ENCODE measurements around the gene CSGALNACT2. TPM values are rescaled to one million over a fixed set of nuclear protein-coding genes. Genes with fewer than 3 reads are reported as not detected.

The CSGALNACT2 gene
- total RNA-seq, 2 experiments from 2014 or later, result 36.2 to 41.0 TPM

GRCh38 chr10:43131256-43131655, 7.0 kb upstream of the CSGALNACT2 start:
- no peaks in the 10 kb centered on the region for H3K9me3 Mint-ChIP-seq
- H3K27ac Mint-ChIP-seq, result no peak overlapping the region
- ChIA-PET CTCF (no interaction called here), POLR2A (no interaction called here)
- H3K4me1 Mint-ChIP-seq, result peaks cover 63% of the 10 kb centered on the region
- H3K4me3 Mint-ChIP-seq, result no peak overlapping the region
- peaks cover 7% of the 10 kb centered on the region for H3K36me3 Mint-ChIP-seq (ENCODE audit: low read depth)
- DNase-seq, result no peak
- no peaks in the 10 kb centered on the region for H3K27me3 Mint-ChIP-seq

- H3K4me1 Mint-ChIP-seq, result peaks cover 63% of the 10 kb centered on the region
- no peak overlapping the region for H3K4me3 Mint-ChIP-seq
- no peak for DNase-seq
- no peaks in the 10 kb centered on the region for H3K9me3 Mint-ChIP-seq
- ChIA-PET CTCF (interaction anchor here (0.6 to 1.8 kb wide), 2 partner anchors 216 to 292 kb away, joined by 3 to 4 read pairs; no protein-coding TSS in a partner anchor), POLR2A (no interaction called here)
- no peaks in the 10 kb centered on the region for H3K27me3 Mint-ChIP-seq
- H3K27ac Mint-ChIP-seq, result no peak overlapping the region
- H3K36me3 Mint-ChIP-seq (ENCODE audit: low read depth), result peaks cover 13% of the 10 kb centered on the region
These were observed 6.3 kb upstream of the CSGALNACT2 start for GRCh38 chr10:43131906-43132305.

- Mint-ChIP-seq H3K9me3 (no peaks in the 10 kb centered on the region), H3K36me3 (ENCODE audit: low read depth) (peaks cover 14% of the 10 kb centered on the region)
- CTCF ChIA-PET, result interaction anchor here (1.0 to 1.8 kb wide), 2 partner anchors 10 to 215 kb away, joined by 4 read pairs; no protein-coding TSS in a partner anchor
These were observed 5.1 kb upstream of the CSGALNACT2 start for GRCh38 chr10:43132867-43133787.

GRCh38 chr10:43134126-43134905, 3.9 kb upstream of the CSGALNACT2 start:
- CTCF ChIA-PET, result interaction anchor here (1.2 to 2.2 kb wide), 2 partner anchors 12 to 70 kb away, joined by 3 to 6 read pairs; no protein-coding TSS in a partner anchor
- Mint-ChIP-seq H3K27ac (no peak overlapping the region), H3K36me3 (ENCODE audit: low read depth) (peaks cover 21% of the 10 kb centered on the region), H3K4me3 (no peak overlapping the region), H3K27me3 (no peaks in the 10 kb centered on the region), H3K9me3 (no peaks in the 10 kb centered on the region), H3K4me1 (peaks cover 48% of the 10 kb centered on the region)
- no peak for DNase-seq
- POLR2A ChIA-PET, result no interaction called here

More at GRCh38 chr10:43132867-43133787, 5.1 kb upstream of the CSGALNACT2 start:
- POLR2A ChIA-PET, result no interaction called here
- no peak overlapping the region for H3K27ac Mint-ChIP-seq
- peaks cover 55% of the 10 kb centered on the region for H3K4me1 Mint-ChIP-seq
- no peak for DNase-seq
- H3K4me3 Mint-ChIP-seq, result no peak overlapping the region
- no peaks in the 10 kb centered on the region for H3K27me3 Mint-ChIP-seq

GRCh38 chr10:43135064-43135463, 3.2 kb upstream of the CSGALNACT2 start:
- DNase-seq, result no peak
- ChIA-PET CTCF (interaction anchor here (0.6 to 2.2 kb wide), 3 partner anchors 13 to 312 kb away, joined by 3 to 6 read pairs (median 3); no protein-coding TSS in a partner anchor), POLR2A (no interaction called here)
- Mint-ChIP-seq H3K4me1 (peaks cover 48% of the 10 kb centered on the region), H3K9me3 (no peaks in the 10 kb centered on the region), H3K4me3 (no peak overlapping the region), H3K36me3 (ENCODE audit: low read depth) (peaks cover 22% of the 10 kb centered on the region), H3K27me3 (no peaks in the 10 kb centered on the region), H3K27ac (no peak overlapping the region)

- Mint-ChIP-seq H3K9me3 (no peaks in the 10 kb centered on the region), H3K4me3 (peak overlapping the region; percentile 89), H3K27me3 (no peaks in the 10 kb centered on the region), H3K36me3 (ENCODE audit: low read depth) (peaks cover 24% of the 10 kb centered on the region), H3K27ac (peak overlapping the region; percentile 55), H3K4me1 (peaks cover 50% of the 10 kb centered on the region)
- ChIA-PET POLR2A (interaction anchor here (0.6 kb wide), 1 partner anchor 284 kb away, joined by 4 read pairs; no protein-coding TSS in a partner anchor), CTCF (interaction anchor here (0.6 to 2.2 kb wide), 3 partner anchors 14 to 312 kb away, joined by 3 to 6 read pairs (median 3); no protein-coding TSS in a partner anchor)
- no peak for DNase-seq
These were observed 2.6 kb upstream of the CSGALNACT2 start for GRCh38 chr10:43135656-43136055.

- no peak for DNase-seq
- H3K9me3 Mint-ChIP-seq, result no peaks in the 10 kb centered on the region
- CTCF ChIA-PET, result interaction anchor here (2.2 kb wide), 1 partner anchor 15 kb away, joined by 6 read pairs; no protein-coding TSS in a partner anchor
- H3K4me3 Mint-ChIP-seq, result peak overlapping the region; percentile 89
- POLR2A ChIA-PET, result no interaction called here
- peak overlapping the region; percentile 95 for H3K27ac Mint-ChIP-seq
- H3K36me3 Mint-ChIP-seq (ENCODE audit: low read depth), result peaks cover 28% of the 10 kb centered on the region
- H3K27me3 Mint-ChIP-seq, result no peaks in the 10 kb centered on the region
- peaks cover 56% of the 10 kb centered on the region for H3K4me1 Mint-ChIP-seq
These were observed 1.8 kb upstream of the CSGALNACT2 start for GRCh38 chr10:43136432-43136831.

- peaks cover 58% of the 10 kb centered on the region for H3K4me1 Mint-ChIP-seq
These were observed 1.1 kb upstream of the CSGALNACT2 start for GRCh38 chr10:43136995-43137716.

GRCh38 chr10:43137717-43138020, 576 bp upstream of the CSGALNACT2 start:
- CTCF ChIA-PET, result interaction anchor here (0.8 to 2.7 kb wide), 4 partner anchors 8 to 67 kb away, joined by 3 to 9 read pairs (median 5); no protein-coding TSS in a partner anchor

More at GRCh38 chr10:43136995-43137716, 1.1 kb upstream of the CSGALNACT2 start:
- DNase-seq, result no peak
- ChIA-PET POLR2A (interaction anchor here (3.6 kb wide), 1 partner anchor 16 kb away, joined by 14 read pairs; no protein-coding TSS in a partner anchor), CTCF (interaction anchor here (0.8 to 2.7 kb wide), 2 partner anchors 8 to 15 kb away, joined by 3 to 9 read pairs; no protein-coding TSS in a partner anchor)
- Mint-ChIP-seq H3K27ac (peak overlapping the region; percentile 95), H3K9me3 (no peaks in the 10 kb centered on the region), H3K4me3 (peak overlapping the region; percentile 89), H3K36me3 (ENCODE audit: low read depth) (peaks cover 31% of the 10 kb centered on the region), H3K27me3 (no peaks in the 10 kb centered on the region)

GRCh38 chr10:43138757-43139241, 554 bp downstream of the CSGALNACT2 start:
- H3K36me3 Mint-ChIP-seq (ENCODE audit: low read depth), result peaks cover 36% of the 10 kb centered on the region
- peaks cover 68% of the 10 kb centered on the region for H3K4me1 Mint-ChIP-seq
- H3K27me3 Mint-ChIP-seq, result no peaks in the 10 kb centered on the region
- H3K4me3 Mint-ChIP-seq, result peak overlapping the region; percentile 87
- DNase-seq, result peak; percentile 73
- peak overlapping the region; percentile 97 for H3K27ac Mint-ChIP-seq
- POLR2A ChIA-PET, result interaction anchor here (1.0 to 3.6 kb wide), 2 partner anchors 9 to 18 kb away, joined by 6 to 14 read pairs; no protein-coding TSS in a partner anchor
- no peaks in the 10 kb centered on the region for H3K9me3 Mint-ChIP-seq
- CTCF ChIA-PET, result interaction anchor here (0.9 to 2.7 kb wide), 6 partner anchors 15 to 149 kb away, joined by 3 to 9 read pairs (median 4); no protein-coding TSS in a partner anchor

More at GRCh38 chr10:43137717-43138020, 576 bp upstream of the CSGALNACT2 start:
- Mint-ChIP-seq H3K27me3 (no peaks in the 10 kb centered on the region), H3K4me1 (peaks cover 63% of the 10 kb centered on the region), H3K9me3 (no peaks in the 10 kb centered on the region), H3K4me3 (peak overlapping the region; percentile 89), H3K27ac (peak overlapping the region; percentile 95), H3K36me3 (ENCODE audit: low read depth) (peaks cover 35% of the 10 kb centered on the region)
- DNase-seq, result no peak
- POLR2A ChIA-PET, result interaction anchor here (1.0 to 3.6 kb wide), 2 partner anchors 8 to 17 kb away, joined by 6 to 14 read pairs; no protein-coding TSS in a partner anchor

GRCh38 chr10:43141421-43141820, 3.2 kb downstream of the CSGALNACT2 start:
- ChIA-PET CTCF (interaction anchor here (1.2 to 1.4 kb wide), 2 partner anchors 21 to 63 kb away, joined by 3 read pairs; no protein-coding TSS in a partner anchor), POLR2A (no interaction called here)
- Mint-ChIP-seq H3K27me3 (no peaks in the 10 kb centered on the region), H3K36me3 (ENCODE audit: low read depth) (peaks cover 42% of the 10 kb centered on the region), H3K4me1 (peaks cover 70% of the 10 kb centered on the region), H3K27ac (peak overlapping the region; percentile 67), H3K9me3 (no peaks in the 10 kb centered on the region), H3K4me3 (no peak overlapping the region)
- no peak for DNase-seq

Measured in activated CD4-positive, alpha-beta T cell treated with anti-CD3 and anti-CD28 coated beads, Interleukin-2, amount 10 ng/mL, durations not matched to agents 7 days and 5 days (primary cell).